GM12892 (cell line): ENCODE measurements around the gene IDNK.

Experiments used
- POLR2A ChIP-seq: IDR thresholded peaks from 2 replicates; pipeline ENCODE4 v1.6.1; 2011; ENCODE audit warnings: low read depth, low read length, control low read depth
- POLR2AphosphoS5 ChIP-seq: IDR thresholded peaks from 2 replicates; pipeline ENCODE4 v1.6.1; 2011; ENCODE audit warnings: low read depth, low read length, control low read depth

DNA sequence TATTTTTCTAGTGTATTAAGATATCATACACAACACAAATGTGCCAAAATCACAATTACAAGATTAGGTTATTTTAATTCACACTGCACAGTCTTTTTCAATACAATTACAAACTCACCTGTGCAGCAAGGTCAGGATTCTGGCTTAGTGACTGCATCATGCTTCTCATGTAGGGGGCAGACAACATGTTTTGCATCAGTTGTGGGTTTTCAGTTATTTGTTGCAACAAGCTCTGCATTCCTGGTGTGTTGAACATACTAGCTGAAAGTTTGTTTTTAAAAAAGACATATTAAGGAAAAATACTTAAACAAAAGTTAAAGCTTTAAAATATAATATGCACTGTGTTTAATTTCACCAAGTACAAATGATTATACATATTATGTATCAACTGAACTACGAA, 46.1 kb downstream of the IDNK start:
- TF ChIP-seq POLR2AphosphoS5 (no peak), POLR2A (no peak)
